K562 (cell line): ENCODE measurements around the gene CBX2. TPM values are rescaled to one million over a fixed set of nuclear protein-coding genes. Genes with fewer than 3 reads are reported as not detected.
"Not testable (repeated sequence)": the region's sequence is repeated elsewhere in the genome, so short reads cannot be mapped to it uniquely, and the experiment has no call there.

Experiments
- ATAC-seq: fragments of 200-7000 bp; cut with Tn5 transposase; 3 replicates; pipeline ENCODE4 v1.9.1; 2020; ENCODE audit warnings: moderate library complexity
- BruUV-seq: library from RNA; stranded (reverse); fragments of 400-500 nt; replicated peaks from 2 replicates; lab custom pipeline; 2021; lab: Mats Ljungman, UMichigan
- CTCF ChIA-PET: fragments of 300-600 bp; formaldehyde crosslinking; extraction: SDS; loops from one replicate; lab custom pipeline; 2021; ENCODE audit warnings: low intra/inter-chr PET ratio; lab: Yijun Ruan, JAX
- POLR2A ChIA-PET: fragments of 300-600, 350-650 bp; sonication (Branson Sonifier 250); formaldehyde crosslinking; extraction: SDS; loops from one replicate; lab custom pipeline; 2021; ENCODE audit warnings: antibody characterized with exemption, inconsistent platforms; lab: Yijun Ruan, JAX
- DNase-seq, 4 experiments: peaks; one replicate each; pipeline versions ENCODE4 v3.0.0 to v3.0.0-alpha.2; 2011 to 2018; ENCODE audit warnings: low spot score in 3 of 4, mixed read lengths in 3 of 4; ENCODE audit errors: extremely low read depth in 1 of 4
- FAIRE-seq: peaks from 2 replicates; lab custom pipeline; 2011; peaks lifted over from hg19 to GRCh38; lab: Jason Lieb, UNC
- H2AFZ ChIP-seq: 2 replicates; pipeline ENCODE4 v1.6.0; 2011; ENCODE audit warnings: low read depth, low read length, control low read depth, inconsistent platforms
- H3K27ac ChIP-seq: fragments of 200-600 bp; 3 replicates; pipeline ENCODE4 v1.8.0; 2011; ENCODE audit warnings: low read depth, mild to moderate bottlenecking, control low read depth, inconsistent platforms, low read length, moderate library complexity, mixed read lengths; ENCODE audit errors: extremely low read depth
- H3K27me3 ChIP-seq, 2 experiments: fragments of 300-600 bp in 1 of 2; 2 replicates in 1 of 2; 3 replicates in 1 of 2; pipeline versions ENCODE4 v1.6.0 to v1.8.0; 2011; ENCODE audit warnings: inconsistent platforms in 2 of 2, low read length in 2 of 2, mild to moderate bottlenecking in 1 of 2, mixed read lengths in 1 of 2, moderate library complexity in 1 of 2; ENCODE audit not compliant: control insufficient read depth in 2 of 2, insufficient read depth in 2 of 2
- H3K36me3 ChIP-seq: fragments of 300-600 bp; 3 replicates; pipeline ENCODE4 v1.8.0; 2011; ENCODE audit warnings: mild to moderate bottlenecking, low read length, inconsistent platforms; ENCODE audit not compliant: control insufficient read depth, insufficient read depth
- H3K4me1 ChIP-seq, 2 experiments: fragments of 200-600 bp in 1 of 2; replicated peaks in 1 of 2; 2 replicates in 1 of 2; 3 replicates in 1 of 2; pipeline versions ENCODE4 v1.5.1 to v1.8.0; 2011; ENCODE audit warnings: inconsistent platforms in 2 of 2, low read length in 2 of 2, mild to moderate bottlenecking in 1 of 2, mixed read lengths in 1 of 2, moderate library complexity in 1 of 2; ENCODE audit not compliant: control insufficient read depth in 2 of 2, insufficient read depth in 2 of 2
- H3K4me2 ChIP-seq: 2 replicates; pipeline ENCODE4 v1.6.1; 2011; ENCODE audit warnings: low read length, control low read depth, inconsistent platforms, mixed read lengths; ENCODE audit not compliant: insufficient read depth
- H3K4me3 ChIP-seq: fragments of 200-600 bp; sonication (generic), shearing (Covaris generic); 2 replicates; pipeline ENCODE4 v1.5.1; 2016; ENCODE audit warnings: control low read depth, inconsistent platforms
- H3K79me2 ChIP-seq: fragments of 200-600 bp; 3 replicates; pipeline ENCODE4 v1.8.0; 2011; ENCODE audit warnings: low read length, inconsistent platforms; ENCODE audit not compliant: control insufficient read depth, insufficient read depth
- H3K9ac ChIP-seq, 2 experiments: 2 replicates each; pipeline versions ENCODE4 v1.6.0 to v1.6.1; 2011; ENCODE audit warnings: low read depth in 2 of 2, low read length in 2 of 2, control low read depth in 1 of 2, inconsistent platforms in 1 of 2, mild to moderate bottlenecking in 1 of 2, mixed read lengths in 1 of 2; ENCODE audit not compliant: insufficient read depth in 1 of 2
- H3K9me1 ChIP-seq: one replicate; pipeline ENCODE4 v1.6.0; 2011; ENCODE audit warnings: inconsistent platforms, mild to moderate bottlenecking, low read length, moderate library complexity; ENCODE audit not compliant: control insufficient read depth, insufficient read depth
- H3K9me3 ChIP-seq: replicated peaks from 2 replicates; pipeline ENCODE4 v1.5.1; 2011; ENCODE audit warnings: low read depth, low read length, inconsistent platforms; ENCODE audit not compliant: control insufficient read depth, insufficient read depth
- H4K20me1 ChIP-seq: replicated peaks from 2 replicates; pipeline ENCODE4 v1.6.1; 2011; ENCODE audit warnings: low read length, inconsistent platforms, mixed read lengths; ENCODE audit not compliant: control insufficient read depth, insufficient read depth
- BCOR ChIP-seq: fragments of 450-650 bp; IDR thresholded peaks from 2 replicates; pipeline ENCODE4 v1.6.1; 2016
- FOS ChIP-seq: IDR thresholded peaks from 3 replicates; pipeline ENCODE4 v1.6.1; 2011; ENCODE audit not compliant: insufficient read length; ENCODE audit errors: extremely low read depth
- NR3C1 ChIP-seq: sonication (generic); formaldehyde crosslinking; IDR thresholded peaks from 2 replicates; pipeline ENCODE4 v1.8.1; 2022; ENCODE audit warnings: missing genetic modification reagents
- SFPQ ChIP-seq: fragments of 200-400 bp; formaldehyde crosslinking; IDR thresholded peaks from 2 replicates; pipeline ENCODE4 v1.6.1; 2017; ENCODE audit warnings: mild to moderate bottlenecking, low read depth, low read length, moderate library complexity
- SIRT6 ChIP-seq: IDR thresholded peaks from one replicate; pipeline ENCODE4 v1.6.1; 2012; ENCODE audit warnings: low read depth, mild to moderate bottlenecking, control low read depth, inconsistent platforms, low read length, moderate library complexity
- TRIM24 ChIP-seq, 2 experiments: fragments of 450-650 bp; IDR thresholded peaks; 2 replicates each; pipeline ENCODE4 v1.6.1; 2016
- WGBS: fragments of 100-300 bp; shearing (Covaris generic); methylation state at CpG from one replicate; pipeline ENCODE4 v1.1.6; 2016; ENCODE audit warnings: low coverage, mixed read lengths; ENCODE audit not compliant: insufficient coverage; ENCODE audit errors: missing lambda C conversion rate; 5-methylcytosine and 5-hydroxymethylcytosine counted together
- in situ Hi-C: fragments of 300-500 bp; cut with MboI; formaldehyde crosslinking; loops from 4 replicates; pipeline ENCODE4 v1.15.0; 2018; ENCODE audit warnings: inconsistent platforms, mixed read lengths
- intact Hi-C: fragments of 100-400 bp; cut with micrococcal nuclease; formaldehyde crosslinking; loops from 2 replicates; pipeline ENCODE4 v1.14.2; 2022
- polyA plus RNA-seq, 8 experiments: library from polyadenylated mRNA; depleted of rRNA in 4 of 8; stranded (reverse) in 5 of 8; unstranded in 3 of 8; fragments of >200 nt; fragmentation: Nextera tagmentation in 2 of 8; fragmentation: Illumina TruSeq in 1 of 8; extraction: Ambion mirVana in 2 of 8; extraction: Trizol in 1 of 8; gene quantifications; 2 replicates each; pipeline versions ENCODE4 v1.2.1 to v1.2.3, GENCODE V29; 2011 to 2014; ENCODE audit warnings: inconsistent platforms in 1 of 8, missing spikeins in 1 of 8
- total RNA-seq, 7 experiments: library from RNA; depleted of rRNA in 6 of 7; stranded (reverse); fragments of >200 nt in 6 of 7; fragmentation: Illumina TruSeq in 2 of 7; extraction: Trizol in 2 of 7; gene quantifications; 2 replicates each; pipeline versions ENCODE4 v1.2.1 to v1.2.3, GENCODE V29; 2011 to 2021; ENCODE audit warnings: low replicate concordance in 1 of 7

Gene CBX2
- total and polyA plus RNA-seq, 9 of the 15 experiments (the other 6 are each of a cell fraction or from before 2014, with no cell fraction given): 0.66 to 26.9 (median 13.9) TPM

- TF ChIP-seq NR3C1 (CRISPR knock-in tag) (no peak), SIRT6 (no peak), TRIM24 (IDR thresholded peaks at IDR 0.05) (no peak), FOS (no peak), SFPQ (no peak)
These were observed 23.6 kb upstream of the CBX2 start (continued) for GRCh38 chr17:79754370-79754769.

- 0 out of 2 replicates have a peak, but pooled peaks have one; percentile 29 for TF ChIP-seq BCOR
- H3K9ac ChIP-seq, intact Hi-C loops, H3K27ac ChIP-seq, H3K4me3 ChIP-seq, H3K9me1 ChIP-seq, H3K27me3 ChIP-seq, ATAC-seq, DNase-seq, H4K20me1 ChIP-seq, H3K9me3 ChIP-seq, CTCF ChIA-PET, H3K79me2 ChIP-seq, FAIRE-seq, BruUV-seq, H3K4me1 ChIP-seq, H3K36me3 ChIP-seq, H2AFZ ChIP-seq, in situ Hi-C loops, H3K4me2 ChIP-seq: not testable (repeated sequence)
- 47% methylated on average over 9 of the region's 9 CpGs for WGBS
- POLR2A ChIA-PET: interaction anchor here (0.6 to 0.8 kb wide), 2 partner anchors 23 to 736 kb away, joined by 3 read pairs; no protein-coding TSS in a partner anchor
These were observed 23.0 kb upstream of the CBX2 start for GRCh38 chr17:79754903-79755302.
